ENCODE results near the gene BATF3.

DNA sequence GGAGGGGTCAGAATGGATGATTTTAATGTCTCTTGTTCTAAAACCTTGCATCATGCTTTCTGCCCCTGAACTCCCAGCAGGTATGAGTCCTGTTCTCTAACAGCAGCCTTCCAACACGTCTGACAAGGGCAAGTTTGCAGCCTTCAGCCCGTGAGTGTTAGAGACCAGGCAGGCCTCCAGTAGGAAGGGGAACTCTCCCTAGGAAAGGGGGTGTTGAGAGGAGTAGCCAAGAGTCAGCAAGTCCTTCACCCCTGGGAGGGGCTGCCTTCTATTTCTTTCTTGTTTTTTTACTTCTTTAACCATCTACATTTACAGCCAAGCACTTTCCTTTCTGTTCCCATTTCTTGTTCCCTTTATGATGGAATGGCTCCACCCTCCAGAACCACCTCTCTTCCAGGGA is 14.2 kb downstream of the BATF3 start:
- TF ChIP-seq CTCF (conservative IDR thresholded peaks at IDR 0.05; ENCODE audit: low read length) (no peak), EZH2phosphoT487 (IDR thresholded peaks at IDR 0.05; ENCODE audit: borderline replicate concordance, low read depth, low read length) (no peak)

Data from OCI-LY7 (cell line).